ENCODE results near the gene CIAPIN1. TPM values are rescaled to one million over a fixed set of nuclear protein-coding genes. Genes with fewer than 3 reads are reported as not detected.

The CIAPIN1 gene
- 44.3 and 46.4 TPM in 2 replicates for total RNA-seq (2014; rRNA removed; shearing (Covaris generic))

DNA sequence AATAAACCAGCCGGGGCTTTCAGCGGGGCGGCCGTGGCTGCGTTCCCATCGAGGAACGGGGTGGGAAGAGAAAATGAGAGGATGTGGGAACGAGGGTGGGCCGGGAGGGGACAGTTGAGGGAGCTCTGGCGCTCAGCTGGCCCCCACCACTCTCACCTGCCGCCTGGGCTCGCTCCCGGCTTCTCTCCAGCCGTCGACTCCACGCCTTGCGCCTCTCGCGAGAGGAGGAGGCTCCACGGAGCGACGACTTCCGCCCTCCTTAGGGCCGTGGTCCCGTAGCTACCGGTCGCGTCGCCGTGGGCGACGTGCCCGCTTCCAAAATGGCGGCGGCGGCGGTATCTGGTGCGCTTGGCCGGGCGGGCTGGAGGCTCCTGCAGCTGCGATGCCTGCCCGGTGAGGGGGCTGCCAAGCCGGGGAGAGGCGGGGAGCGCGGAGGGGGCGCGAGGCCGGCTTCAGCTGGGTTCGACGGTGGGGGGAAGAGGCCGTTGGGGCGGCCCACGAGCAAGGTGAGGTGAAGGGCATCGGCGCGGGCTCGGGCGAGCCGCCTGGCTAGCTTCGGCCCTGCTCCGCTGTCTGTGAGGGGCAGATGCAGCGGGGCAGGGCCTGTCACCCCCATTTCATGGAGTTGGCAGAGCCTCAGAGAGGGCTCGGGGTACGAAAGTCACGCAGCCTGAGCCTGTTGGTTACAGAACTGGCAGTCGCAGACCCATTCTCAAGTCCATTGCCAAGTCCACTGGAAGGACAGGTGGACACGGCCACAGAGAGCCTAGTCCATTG, at the start of gene CIAPIN1, which contains the start of gene COQ9:
CIAPIN1 (minus strand) TSS at position 200 of the 777 bp plus-strand sequence. CDS start 6,457 bp downstream, outside the sequence.
COQ9 (plus strand) TSS at position 294 of the 777 bp plus-strand sequence; CDS start at position 321, 27 bp downstream.
- DNase-seq (ENCODE audit: low spot score), result peak; percentile 92

DNA sequence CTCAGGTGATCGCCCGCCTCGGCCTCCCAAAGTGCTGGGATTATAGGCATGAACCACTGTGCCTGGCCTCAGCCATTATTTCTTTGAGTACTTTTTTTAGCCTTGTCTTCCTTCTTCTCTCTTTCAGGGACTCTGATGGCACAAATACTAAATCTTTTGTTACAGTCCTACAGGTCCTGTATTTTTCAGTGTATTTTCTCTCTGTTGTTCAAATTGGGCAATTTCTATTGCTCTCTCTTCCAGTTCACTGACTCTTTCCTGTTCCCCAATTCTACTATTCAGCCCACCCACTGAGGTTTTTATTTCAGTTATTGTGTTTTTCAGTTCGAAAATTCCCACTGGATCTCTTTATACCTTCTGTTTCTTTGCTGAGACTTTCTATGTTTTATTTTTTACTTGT, 46.6 kb upstream of the CIAPIN1 start:
- no peak for DNase-seq (ENCODE audit: low spot score)

DNA sequence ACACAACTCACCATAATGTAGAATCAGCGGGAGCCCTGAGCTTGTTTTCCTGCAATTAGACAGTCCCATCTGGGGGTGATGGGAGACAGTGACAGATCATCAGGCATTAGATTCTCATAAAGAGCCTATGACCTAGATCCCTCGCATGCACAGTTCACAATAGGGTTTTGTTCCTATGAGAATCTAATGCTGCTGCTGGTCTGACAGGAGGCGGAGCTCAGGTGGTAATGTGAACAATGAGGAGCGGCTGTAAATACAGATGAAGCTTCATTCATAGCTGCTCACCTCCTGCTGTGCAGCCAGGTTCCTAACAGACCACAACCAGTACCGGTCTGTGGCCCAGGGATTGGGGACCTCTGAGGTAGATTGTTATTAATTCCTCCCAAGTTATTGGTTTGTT, 42.0 kb upstream of the CIAPIN1 start:
- DNase-seq (ENCODE audit: low spot score), result no peak

DNA sequence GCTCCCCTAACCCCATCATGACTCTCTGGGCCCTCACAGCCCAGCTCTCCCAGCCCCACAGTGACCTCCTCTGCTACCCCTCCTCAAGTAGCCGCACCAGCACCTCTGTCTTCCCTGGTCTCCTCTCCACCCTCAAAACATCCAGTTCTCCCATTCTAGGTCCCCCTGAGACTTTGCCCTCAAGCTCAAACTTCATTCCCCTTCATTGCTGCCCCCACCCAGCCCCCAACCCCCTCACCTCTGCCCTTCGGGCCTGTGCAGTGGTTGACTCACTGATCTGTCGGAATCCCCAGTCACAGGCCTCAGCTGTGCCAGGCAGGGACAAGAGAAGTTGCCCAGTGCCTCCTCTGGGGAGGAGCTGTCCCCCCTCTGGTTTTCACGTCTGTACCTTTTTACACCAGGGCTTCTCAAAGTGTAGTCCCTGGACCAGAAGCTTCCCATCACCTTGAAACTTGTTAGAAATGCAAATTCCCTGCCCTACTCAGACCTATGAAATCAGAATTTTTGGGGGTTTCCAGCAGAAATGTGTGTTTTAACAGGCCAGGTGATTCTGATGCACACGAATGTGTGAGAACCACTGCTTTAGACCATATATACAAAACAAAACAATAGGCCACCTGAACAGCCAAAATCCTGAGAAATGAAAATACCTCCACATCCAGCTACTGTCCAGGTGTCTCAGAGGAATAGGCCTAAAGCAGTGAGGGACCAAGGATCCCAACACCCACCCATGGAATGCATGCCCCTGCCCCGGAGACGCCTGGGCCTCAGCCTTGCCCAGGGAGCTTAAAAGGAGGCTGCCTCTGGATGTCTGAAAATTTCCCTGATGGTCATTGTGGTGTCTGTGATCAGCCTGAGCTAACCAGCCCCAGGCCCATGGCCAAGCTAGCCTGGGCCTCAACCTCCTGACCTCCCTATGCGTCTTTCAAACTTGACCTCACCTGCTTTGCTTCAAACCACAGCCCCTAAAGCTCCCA, 40.0 kb upstream of the CIAPIN1 start:
- DNase-seq (ENCODE audit: low spot score), result no peak

DNA sequence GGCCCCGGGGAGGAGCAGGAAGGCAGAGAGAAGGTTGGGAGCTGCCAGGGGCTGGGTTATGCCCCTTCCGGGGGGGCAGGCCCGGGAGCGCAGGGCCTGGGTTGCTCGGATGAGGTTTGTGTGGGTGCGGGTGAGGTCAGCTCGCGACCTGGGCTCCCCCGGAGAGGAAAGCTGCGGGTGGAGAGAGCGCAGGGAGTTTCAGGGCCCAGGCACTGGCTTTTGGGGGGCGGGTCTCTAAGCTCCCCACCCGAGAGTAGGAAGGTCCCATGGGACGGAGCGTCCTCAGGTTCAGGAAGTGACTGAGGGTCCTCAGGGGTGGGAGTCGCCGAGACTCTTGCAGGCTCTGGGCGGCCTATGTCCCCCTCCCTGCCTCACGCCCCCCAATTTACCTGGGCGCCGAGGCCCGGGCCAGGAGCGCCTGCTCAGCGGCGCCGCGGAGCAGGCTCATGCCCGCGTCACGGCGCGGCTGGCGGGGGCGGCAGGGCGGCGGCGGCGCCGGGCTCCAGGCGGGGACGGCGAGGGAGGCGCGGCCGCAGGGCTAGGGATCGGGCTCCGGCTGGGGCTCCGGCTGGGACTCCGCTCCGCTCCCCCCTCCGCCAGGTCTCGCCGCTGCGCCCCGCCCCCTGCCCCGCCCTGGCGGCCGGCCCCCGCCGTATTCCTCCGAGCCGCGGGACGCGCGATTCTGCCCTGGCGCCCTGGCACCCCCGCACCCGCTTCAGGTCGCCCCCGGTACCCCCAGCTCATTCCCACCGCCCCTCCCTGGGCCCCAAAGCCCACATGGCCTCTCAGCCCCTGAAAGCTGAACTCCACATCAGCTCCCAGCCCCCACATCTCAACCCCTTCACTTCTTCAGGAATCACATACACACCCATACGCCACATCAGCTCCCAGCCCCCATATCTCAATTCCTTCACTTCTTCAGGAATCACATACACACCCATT, 39.0 kb upstream of the CIAPIN1 start, which contains the start of gene DOK4:
DOK4 (minus strand) TSS at position 578 of the 942 bp plus-strand sequence. CDS start 6,986 bp downstream, outside the sequence.
- peak; percentile 74 for DNase-seq (ENCODE audit: low spot score)

DNA sequence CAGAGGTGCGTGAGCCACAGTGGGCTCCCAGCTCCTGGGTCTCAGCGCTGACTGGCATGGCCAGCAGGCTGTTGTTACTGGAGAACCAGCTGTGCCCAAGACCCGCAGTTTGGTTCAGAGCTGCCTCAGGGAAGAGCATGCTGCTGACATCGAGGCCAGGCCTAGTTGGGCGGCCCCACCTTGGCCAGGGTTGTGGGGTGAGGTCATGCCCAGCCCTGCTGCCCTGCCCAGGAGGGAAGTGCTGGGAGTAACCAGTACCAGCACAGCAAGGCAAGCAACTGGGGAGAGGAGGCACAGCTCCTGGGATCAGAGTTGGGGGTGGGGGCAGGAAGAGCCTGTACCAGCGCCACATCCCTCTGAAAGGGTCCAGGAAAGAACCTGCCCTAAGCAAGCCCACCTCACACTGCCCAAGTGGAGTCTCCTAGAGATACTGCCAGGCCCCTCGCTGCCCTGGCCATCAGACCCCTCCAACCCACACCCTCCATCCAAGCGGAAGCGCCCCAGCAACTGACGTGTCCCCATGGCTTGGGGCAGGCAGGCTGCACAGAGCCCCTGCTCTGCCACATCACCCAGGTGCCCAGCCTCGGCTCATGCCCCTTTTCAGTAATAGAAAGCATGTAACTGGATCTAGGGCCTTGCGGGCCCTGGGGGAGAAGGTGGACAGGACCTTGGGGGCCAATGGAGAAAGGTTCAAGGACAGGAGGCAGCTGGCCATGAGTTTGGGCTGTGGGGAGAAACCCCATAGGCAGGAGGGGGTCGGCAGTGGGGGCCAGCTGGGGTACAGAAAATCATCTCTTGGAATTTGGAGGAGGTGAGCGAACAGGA, 38.1 kb upstream of the CIAPIN1 start:
- DNase-seq (ENCODE audit: low spot score), result peak; percentile 26

DNA sequence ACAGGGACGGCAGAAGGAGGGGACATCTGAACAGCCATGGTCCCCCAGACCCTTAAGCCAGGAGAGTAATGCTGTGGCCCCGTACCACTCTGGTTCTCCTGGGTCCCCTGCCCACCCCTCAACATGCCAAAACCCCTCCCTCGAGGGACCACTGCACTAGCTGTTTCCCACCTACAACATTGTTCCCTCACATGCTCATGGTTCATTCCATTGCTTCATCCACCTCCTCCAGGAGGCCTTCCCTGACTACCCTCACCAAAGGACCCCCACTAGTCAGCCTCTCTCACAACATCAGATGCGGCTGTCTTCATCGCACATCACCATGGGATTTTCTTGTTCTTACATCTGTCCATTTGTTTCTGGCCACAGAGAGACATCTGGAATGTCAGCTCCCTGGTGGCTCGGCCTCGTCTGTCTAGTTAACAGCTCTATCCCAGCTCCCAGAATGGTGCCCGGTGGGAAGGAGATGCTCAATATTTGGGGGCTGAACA, 37.4 kb upstream of the CIAPIN1 start:
- DNase-seq (ENCODE audit: low spot score), result no peak

DNA sequence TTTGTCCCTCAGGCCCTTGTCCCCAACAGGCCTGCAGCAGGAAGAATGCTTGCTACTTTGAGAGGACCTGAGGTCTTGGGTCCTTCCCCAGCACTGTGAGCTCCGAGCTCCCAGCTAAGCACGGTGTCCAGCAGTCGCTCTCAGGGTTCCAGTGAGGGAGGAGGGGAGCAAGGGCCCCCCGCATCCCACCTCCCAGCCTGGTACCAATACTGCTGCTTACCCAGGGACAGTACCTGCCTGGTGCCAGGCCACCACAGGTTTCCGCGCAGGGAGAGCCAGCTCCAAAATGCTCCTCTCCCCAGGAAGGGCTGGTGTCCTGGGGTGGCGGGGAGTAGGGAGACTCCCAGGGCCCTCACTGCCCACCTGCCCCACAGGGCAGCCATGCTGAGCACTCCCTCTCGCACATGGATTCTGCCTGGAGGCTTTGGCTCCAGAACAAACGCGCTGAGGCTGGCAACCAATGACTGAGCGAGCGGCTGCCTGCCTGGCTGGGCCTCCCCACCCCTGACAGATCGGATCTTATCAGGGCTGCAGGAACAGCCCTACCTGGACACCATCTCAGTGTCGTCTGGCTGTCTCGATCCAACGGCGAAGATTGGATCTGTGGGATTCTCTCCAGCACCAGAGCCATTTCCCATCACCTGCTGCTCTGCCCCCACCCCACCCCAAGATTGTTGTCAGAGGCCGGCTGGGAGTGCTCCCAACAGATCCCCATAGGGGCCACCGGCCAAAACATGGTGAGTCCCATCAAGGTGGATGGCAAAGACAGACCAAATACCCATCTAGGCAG, 36.7 kb upstream of the CIAPIN1 start:
- no peak for DNase-seq (ENCODE audit: low spot score)

DNA sequence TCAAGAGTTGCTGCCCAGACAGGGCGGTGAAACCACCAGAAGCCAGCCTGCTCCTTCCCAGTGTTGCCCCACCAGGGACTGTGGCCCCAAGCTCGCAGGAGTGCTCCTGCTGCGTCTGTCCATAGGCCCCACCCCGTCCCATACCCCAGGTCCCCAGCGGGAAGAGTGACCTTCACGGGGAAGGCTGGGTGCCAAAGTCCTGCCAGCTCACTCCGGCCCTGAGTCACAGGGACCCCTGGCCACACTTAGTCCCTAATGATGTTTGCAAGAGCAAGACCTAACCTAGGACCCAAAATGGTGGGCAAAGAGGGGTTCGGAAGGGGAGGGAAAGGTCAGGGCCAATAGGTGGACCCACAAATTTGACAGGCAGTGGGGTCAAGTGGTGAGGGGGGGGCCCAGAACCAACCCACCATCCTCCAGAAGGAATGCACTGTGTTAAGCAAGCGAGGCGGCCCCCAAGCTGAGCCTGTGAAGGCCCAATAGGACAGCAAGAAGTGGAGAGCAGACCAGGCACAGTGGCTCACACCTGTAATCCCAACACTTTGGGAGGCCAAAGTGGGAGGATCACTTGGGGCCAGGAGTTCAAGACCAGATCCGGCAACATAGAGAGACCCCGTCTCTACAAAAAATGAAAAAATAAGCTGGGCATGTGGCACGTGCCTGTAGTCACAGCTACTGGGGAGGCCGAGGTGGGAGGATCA, 35.8 kb upstream of the CIAPIN1 start:
- no peak for DNase-seq (ENCODE audit: low spot score)

DNA sequence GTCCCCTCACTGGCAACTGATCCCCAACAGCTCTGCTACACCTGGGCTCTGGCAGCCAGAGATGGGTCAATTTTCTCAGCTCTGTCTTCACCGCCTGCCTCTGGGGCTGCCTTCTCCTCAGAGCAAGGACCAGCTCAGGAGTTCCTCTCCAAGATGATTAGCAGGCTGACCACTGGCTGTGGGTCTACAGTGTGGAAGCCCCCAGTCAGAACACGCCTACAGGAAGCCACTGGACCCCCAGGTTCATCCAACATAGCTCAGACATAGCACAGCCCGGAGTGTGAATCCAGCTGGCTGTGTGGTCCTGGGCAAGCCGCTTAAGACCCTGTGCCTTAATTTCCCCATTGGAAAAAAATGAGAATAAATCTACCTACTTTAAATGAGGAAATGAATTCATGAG, 34.2 kb upstream of the CIAPIN1 start:
- no peak for DNase-seq (ENCODE audit: low spot score)

DNA sequence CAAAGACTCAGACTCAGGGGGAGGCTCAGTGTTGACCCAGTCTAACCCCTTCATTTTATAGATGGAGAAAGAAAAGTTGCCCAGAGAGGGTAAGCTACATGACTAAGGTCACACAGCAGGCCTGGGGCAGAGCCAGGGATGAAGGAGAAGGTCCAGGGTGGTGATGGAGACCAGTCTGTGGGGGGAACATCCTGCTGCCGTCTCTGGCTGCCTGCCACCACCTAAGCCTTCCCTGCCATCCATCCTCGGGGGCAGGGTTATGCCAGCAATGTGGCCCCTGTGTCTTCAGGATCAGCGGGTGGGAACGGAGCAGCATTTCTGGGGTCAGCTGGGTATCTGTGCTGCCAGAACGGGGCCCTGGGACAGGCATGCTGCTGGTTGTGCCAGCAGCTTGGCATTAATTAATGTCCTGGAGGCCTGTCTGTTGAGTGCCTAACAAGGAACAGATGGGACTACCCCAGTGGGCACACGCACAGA, 33.6 kb upstream of the CIAPIN1 start:
- no peak for DNase-seq (ENCODE audit: low spot score)

DNA sequence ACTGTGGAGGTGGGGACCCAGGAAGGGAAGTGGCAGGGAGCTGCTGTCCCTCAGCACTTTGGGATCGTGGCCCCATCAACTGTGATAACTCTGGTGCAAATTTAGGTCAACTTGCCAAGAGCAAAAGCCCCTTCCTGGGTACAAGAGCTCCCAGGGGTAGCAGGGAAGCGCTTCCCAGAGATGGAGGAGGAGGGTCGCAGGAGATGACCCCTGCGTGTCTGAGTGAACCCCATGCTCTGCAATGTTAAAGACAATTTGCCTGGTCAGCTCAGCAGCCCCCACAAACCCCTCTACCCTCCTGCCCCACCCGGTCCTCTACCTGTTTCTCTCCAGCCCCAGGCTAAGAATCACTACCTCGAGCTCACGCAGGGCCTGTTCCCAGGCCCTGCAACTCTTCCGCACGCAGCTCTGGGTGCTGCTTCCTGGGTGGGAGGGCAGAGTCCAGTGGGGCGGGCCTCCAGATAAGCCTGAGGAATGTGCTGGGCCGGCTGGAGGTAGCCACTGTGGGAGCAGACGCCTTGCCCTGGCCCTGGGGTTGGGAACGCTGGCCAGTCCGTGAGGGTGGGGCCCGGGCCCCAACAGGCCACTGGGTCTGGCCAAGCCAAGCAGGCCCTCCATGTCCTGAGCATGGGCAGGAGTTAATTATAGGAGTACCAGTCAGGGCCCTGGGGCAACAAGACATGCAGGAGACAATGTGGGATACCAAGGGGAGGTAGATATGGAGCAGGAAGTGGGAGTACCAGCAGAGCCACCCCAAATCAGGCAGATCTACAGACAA, 33.0 kb upstream of the CIAPIN1 start:
- peak; percentile 88 for DNase-seq (ENCODE audit: low spot score)

DNA sequence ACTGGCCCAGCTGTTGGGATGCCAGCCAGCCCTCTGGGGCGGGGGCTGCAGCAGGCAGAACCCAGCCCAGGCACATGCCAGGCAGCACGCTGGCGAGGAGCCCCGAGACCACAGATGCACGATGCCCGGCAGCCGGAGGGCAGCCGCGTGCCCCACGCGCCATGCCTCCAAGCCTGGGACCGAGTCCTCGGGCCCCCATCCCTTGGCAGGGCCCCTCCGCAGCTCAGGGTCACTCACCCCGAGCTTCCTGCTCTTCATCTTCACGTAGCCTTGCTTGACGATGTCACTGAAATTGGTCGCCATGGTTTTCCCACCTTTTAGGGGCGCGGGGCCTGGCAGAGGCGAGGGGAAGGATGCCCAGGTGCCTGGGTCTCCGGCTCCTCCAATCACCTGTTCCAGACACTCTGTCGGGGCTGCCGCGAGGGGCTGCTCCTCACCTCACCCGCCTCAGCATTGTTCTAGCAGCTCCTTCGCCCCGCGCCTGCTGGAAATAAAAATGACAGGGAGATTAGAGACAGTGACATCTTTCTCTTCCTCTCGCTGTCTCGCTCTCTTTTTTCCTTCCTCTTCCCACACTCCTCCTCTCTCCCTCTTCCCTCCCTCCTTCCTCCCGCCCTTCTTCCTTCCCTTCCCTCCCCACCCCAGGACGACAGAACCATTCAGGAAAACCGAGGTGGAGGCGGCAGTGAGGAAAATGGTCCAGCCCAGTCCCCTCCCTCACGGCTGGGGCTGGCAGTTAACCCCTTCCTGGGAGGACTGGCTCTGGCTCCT, 32.2 kb upstream of the CIAPIN1 start:
- DNase-seq (ENCODE audit: low spot score), result peak; percentile 89

DNA sequence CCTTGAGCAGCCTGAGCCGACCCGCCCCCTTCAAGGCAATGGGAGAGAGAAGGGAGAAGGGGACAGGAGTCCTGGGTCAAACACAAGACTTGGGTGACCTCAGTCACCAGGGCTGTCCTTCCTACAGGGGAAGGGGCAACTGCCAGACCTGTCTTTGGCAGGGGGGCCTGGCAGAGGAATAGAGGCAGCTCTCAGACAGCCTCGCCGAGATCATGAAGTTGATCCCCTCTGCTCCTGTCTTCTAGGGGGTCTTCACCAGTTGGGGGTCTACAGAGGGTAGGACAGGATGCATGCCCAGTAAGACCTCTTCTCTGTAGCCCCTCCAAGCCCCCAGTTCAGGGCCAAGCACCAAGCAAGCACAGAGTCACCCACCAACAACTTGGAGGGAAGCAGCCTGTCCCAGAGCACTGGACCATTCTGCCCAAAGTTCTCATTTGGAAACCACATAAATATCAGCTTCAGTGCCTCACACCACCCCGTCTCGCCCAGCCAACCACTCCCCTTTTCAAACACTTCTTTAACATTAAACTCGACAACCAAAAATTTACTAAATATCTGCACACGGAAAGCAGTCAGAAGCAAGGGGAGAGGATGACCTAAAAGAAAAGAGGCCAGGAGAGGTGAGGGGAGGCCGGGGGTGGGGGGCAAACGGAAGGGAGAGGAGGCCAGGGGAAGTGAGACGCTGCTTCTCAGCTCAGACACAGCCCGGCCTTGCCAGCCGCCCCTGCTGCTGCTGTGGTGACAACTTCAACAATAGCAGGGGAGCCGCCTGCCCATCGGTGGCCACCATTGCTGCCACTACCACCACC, 31.4 kb upstream of the CIAPIN1 start:
- DNase-seq (ENCODE audit: low spot score), result no peak

DNA sequence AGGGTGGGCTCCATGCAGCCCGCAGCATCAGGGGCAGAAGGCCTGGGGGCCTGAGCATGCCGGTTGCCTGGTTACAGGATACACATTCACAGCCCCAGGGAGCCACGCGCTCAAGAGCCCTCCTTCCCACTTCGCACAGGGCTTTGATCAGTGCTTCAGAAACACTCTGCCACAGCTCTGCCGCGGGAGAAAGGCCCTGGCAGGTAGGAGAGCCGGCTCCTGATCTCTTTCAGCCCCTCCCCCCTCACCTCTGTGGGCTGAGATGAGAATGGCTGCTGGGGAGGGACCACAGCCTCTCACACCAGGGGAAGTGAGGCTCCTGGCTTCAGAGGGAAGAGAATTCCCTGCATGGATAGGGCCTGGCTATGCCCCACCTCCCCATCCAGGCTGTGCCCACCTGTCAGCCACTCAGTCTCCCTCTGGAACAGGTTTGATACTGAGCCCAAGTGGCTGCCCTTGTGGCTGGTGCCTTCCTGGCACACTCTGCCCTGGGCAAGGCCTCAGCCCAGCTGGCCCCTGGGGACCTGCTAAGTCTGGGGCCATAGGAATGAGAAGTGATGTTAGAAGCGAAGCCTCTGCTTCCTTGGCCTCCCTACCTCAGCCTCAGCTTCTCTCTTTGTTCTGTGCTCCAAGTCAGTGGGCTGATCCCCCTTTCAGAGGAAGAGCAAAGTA, 30.5 kb upstream of the CIAPIN1 start:
- no peak for DNase-seq (ENCODE audit: low spot score)

All from HT-29 (cell line).